HS-27A (cell line): ENCODE measurements around the gene PUS3.
"Not testable (repeated sequence)": the region's sequence is repeated elsewhere in the genome, so short reads cannot be mapped to it uniquely, and the experiment has no call there.

Experiments used
- DNase-seq: peaks from one replicate; pipeline ENCODE4 v3.0.0-alpha.2; 2012; ENCODE audit warnings: low read depth, missing footprints

PUS3 gene

DNA sequence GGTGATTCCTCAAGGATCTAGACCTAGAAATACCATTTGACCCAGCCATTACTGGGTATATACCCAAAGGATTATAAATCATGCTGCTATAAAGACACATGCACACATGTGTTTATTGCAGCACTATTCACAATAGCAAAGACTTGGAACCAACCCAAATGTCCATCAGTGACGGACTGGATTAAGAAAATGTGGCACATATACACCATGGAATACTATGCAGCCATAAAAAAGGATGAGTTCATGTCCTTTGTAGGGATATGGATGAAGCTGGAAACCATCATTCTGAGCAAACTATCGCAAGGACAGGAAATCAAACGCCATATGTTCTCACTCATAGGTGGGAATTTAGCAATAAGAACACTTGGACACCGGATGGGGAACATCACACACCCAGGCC, 37.7 kb downstream of the PUS3 start:
- DNase-seq, result not testable (repeated sequence)

DNA sequence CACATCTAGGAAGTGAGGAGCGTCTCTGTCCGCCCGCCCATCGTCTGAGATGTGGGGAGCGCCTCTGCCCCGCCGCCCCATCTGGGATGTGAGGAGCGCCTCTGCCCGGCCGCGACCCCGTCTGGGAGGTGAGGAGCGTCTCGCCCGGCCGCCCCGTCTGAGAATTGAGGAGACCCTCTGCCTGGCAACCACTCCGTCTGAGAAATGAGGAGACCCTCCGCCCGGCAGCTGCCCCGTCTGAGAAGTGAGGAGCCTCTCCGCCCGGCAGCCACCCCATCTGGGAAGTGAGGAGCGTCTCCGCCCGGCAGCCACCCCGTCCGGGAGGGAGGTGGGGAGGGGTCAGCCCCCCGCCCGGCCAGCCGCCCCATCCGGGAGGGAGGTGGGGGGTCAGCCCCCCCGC, 40.2 kb downstream of the PUS3 start:
- DNase-seq, result not testable (repeated sequence)

DNA sequence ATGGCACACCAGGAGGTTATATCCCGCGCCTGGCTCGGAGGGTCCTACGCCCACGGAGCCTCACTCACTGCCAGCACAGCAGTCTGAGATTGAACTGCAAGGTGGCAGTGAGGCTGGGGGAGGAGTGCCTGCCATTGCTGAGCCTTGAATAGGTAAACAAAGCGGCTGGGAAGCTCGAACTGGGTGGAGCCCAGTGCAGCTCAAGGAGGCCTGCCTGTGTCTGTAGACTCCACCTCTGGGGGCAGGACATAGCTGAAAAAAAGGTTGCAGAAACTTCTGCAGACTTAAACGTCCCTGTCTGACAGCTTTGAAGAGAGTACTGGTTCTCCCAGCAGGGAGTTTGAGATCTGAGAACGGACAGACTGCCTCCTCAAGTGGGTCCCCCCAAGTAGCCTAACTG, 45.3 kb downstream of the PUS3 start:
- not testable (repeated sequence) for DNase-seq

DNA sequence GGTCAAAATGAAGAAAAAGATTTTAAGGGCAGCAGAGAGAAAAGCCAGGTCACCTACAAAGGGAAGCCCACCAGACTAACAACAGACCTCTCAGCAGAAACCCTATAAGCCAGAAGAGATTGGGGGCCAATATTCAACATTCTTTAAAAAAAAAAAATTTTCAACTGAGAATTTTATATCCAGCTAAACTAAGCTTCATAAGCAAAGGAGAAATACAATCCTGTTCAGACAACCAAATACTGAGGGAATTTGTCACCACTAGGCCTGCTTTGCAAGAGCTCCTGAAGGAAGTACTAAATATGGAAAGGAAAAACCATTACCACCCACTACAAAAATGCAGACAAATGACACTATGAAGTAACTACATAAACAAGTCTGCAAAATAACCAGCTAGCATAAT, 56.8 kb downstream of the PUS3 start:
- DNase-seq, result no peak
